IPS DF 6.9 (cell line): ENCODE results near the gene GFOD1.
"Not testable (repeated sequence)": the region's sequence is repeated elsewhere in the genome, so short reads cannot be mapped to it uniquely, and the experiment has no call there.

Experiments used
- DNase-seq: peaks from one replicate; pipeline ENCODE4 v3.0.0-alpha.2; 2013; ENCODE audit warnings: low read depth, low spot score
- H3K27ac ChIP-seq: one replicate; pipeline ENCODE4 v1.5.1; 2013; ENCODE audit warnings: low read length, control low read depth
- H3K27me3 ChIP-seq: 2 replicates; pipeline ENCODE4 v1.6.1; 2013; ENCODE audit warnings: mild to moderate bottlenecking, low read length; ENCODE audit not compliant: control insufficient read depth, insufficient read depth
- H3K36me3 ChIP-seq: 2 replicates; pipeline ENCODE4 v1.6.1; 2013; ENCODE audit warnings: low read length; ENCODE audit not compliant: control insufficient read depth, insufficient read depth
- H3K4me1 ChIP-seq: 2 replicates; pipeline ENCODE4 v1.6.1; 2013; ENCODE audit warnings: low read length; ENCODE audit not compliant: control insufficient read depth, insufficient read depth
- H3K4me3 ChIP-seq: 2 replicates; pipeline ENCODE4 v1.5.1; 2013; ENCODE audit warnings: mild to moderate bottlenecking, low read length
- H3K9me3 ChIP-seq: 2 replicates; pipeline ENCODE4 v1.6.1; 2013; ENCODE audit warnings: low read length, inconsistent platforms; ENCODE audit not compliant: control insufficient read depth, insufficient read depth
- WGBS: extraction: QIAGEN DNeasy Blood & Tissue Kit; methylation state at CpG from one replicate; pipeline ENCODE4 v1.1.7; 2013; ENCODE audit warnings: mixed read lengths, missing lambda C conversion rate; ENCODE audit not compliant: insufficient read length, insufficient coverage; 5-methylcytosine and 5-hydroxymethylcytosine counted together

Gene GFOD1

DNA sequence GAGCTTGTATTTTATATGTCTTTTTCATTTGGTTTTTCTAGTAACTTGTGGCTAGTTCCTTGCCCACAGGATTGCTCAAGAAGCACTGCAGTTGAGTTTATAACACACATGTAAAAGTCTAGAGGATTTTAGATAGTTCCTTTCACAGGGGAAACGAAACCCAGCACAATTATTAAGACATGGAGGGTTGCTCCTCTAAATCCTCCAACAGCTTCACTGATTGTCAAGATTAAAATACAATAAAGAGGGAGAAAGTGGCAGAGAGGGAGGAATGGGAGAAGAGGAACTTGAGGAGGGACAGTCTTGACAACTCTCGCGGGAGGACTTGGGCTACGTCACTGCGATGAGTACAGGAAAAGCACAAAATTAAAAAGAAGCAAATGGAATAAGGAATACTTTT, 149.4 kb downstream of the GFOD1 start:
- Histone ChIP-seq H3K27ac (no peak overlapping the region), H3K4me3 (no peak overlapping the region), H3K36me3 (no peaks in the 10 kb centered on the region), H3K9me3 (no peaks in the 10 kb centered on the region), H3K4me1 (no peaks in the 10 kb centered on the region; the same call in 1 of the 2 replicates), H3K27me3 (no peaks in the 10 kb centered on the region)
- no CpG with 5 or more reads among the region's 5 CpGs for WGBS
- DNase-seq: no peak

DNA sequence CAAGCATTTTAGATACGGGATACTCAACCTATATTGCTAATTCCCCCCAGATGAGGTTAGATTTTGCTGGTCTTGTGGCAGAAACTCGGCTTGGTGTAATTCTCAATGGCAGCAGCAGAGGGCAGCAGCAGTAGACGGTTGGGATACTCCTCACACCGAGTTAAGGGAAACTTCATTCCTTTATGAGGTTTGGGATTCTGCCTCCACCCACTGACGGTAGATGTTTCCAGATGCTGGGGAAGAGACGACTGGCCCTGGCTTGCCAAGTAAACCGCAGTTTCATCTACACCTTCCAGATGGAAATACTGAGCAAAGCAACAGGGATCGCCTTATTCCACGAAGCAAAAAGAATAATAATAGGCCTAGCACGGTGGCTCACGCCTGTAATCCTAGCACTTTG, 150.8 kb downstream of the GFOD1 start:
- WGBS: no CpG with 5 or more reads among the region's 11 CpGs
- H3K4me1 ChIP-seq: no peaks in the 10 kb centered on the region; the same call in 1 of the 2 replicates
- H3K9me3 ChIP-seq: no peaks in the 10 kb centered on the region
- H3K4me3 ChIP-seq: no peak overlapping the region
- no peaks in the 10 kb centered on the region for H3K27me3 ChIP-seq
- H3K27ac ChIP-seq: no peak overlapping the region
- peak; percentile 92 for DNase-seq
- H3K36me3 ChIP-seq: no peaks in the 10 kb centered on the region

DNA sequence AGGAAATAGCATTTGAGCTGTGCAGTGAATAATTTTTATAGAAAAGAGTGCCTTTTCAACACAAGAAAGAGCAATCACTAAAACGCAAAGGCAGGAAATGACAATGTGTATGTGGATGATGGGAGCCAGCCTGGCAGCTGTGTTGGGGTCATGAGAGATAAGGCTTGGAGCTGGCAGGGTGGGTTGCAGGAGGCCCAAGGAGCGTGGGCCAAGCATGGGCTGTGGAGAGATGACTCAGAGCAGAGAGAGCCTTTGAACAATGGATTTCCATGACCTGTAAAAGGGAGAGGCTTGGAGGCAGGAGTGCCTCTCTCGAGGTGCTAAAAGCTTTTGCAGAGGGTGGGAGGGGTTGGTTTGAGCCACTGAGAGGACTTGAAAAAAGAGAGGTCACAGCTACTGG, 152.4 kb downstream of the GFOD1 start:
- Histone ChIP-seq H3K4me1 (no peaks in the 10 kb centered on the region; the same call in 1 of the 2 replicates), H3K27ac (no peak overlapping the region), H3K27me3 (no peaks in the 10 kb centered on the region), H3K36me3 (no peaks in the 10 kb centered on the region), H3K9me3 (no peaks in the 10 kb centered on the region), H3K4me3 (no peak overlapping the region)
- DNase-seq: no peak
- WGBS: no CpG with 5 or more reads among the region's 3 CpGs

DNA sequence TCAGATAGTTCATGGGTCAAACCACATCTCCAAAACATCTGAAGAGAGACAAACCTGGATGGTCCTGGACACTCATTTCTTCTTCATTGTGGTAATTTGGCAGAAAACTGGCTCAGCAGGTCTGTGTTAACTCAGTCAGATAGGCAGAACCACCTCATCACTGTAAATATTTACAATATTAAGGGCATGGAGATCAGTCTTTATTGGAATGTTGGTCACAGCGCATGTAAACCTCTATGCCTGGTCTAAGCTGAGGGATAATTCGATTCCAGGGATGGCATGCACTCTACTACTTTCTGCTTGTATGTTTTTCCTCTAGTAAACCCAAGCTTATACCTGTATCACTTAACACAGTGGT, 155.1 kb downstream of the GFOD1 start:
- no peak for DNase-seq
- no peaks in the 10 kb centered on the region for H3K36me3 ChIP-seq
- no peaks in the 10 kb centered on the region for H3K27me3 ChIP-seq
- H3K9me3 ChIP-seq: no peaks in the 10 kb centered on the region
- no peak overlapping the region for H3K27ac ChIP-seq
- H3K4me3 ChIP-seq: no peak overlapping the region
- no CpG with 5 or more reads among the region's 2 CpGs for WGBS
- no peaks in the 10 kb centered on the region; the same call in 1 of the 2 replicates for H3K4me1 ChIP-seq

DNA sequence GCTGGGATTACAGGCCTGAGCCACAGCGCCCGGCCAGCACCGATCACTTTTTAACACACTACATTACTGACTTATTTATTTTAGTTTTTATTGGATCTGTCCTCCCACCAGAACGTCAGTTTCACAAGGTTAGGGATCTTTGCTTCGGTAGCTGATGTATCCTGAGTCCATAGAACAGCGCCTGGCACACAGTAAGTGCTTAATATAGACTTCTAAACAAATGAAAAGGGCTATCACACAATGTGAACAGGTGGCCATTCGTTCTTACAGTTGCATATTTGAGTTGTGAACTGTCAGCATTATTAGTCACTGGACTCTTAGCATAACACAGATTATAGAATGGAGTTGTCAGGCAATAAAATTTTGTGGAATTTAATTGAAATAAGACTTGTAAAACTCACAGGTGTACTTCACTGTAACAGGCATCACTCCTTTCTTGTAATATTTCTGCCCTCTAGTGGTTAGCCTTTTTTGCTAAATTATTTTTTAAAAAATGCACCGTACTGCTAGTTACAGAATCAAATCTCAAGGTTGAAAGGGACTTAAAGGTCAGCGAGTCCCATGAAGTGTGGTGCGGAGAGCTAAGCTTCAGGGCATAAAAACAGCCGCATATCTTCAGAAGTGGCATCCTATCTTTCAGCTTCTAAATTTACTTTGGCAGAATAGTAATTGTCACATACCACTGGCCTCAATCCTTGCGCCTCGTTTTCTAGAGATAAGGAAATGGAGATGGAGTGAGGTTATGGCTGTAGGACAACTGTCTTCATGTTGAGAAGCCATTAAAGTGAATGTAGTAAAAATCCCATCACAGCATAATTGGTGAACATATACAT, 155.7 kb downstream of the GFOD1 start:
- Histone ChIP-seq H3K27ac (no peak overlapping the region), H3K36me3 (no peaks in the 10 kb centered on the region), H3K27me3 (no peaks in the 10 kb centered on the region), H3K4me1 (no peaks in the 10 kb centered on the region; the same call in 1 of the 2 replicates), H3K4me3 (no peak overlapping the region), H3K9me3 (no peaks in the 10 kb centered on the region)
- DNase-seq: no peak
- WGBS: no CpG with 5 or more reads among the region's 13 CpGs

DNA sequence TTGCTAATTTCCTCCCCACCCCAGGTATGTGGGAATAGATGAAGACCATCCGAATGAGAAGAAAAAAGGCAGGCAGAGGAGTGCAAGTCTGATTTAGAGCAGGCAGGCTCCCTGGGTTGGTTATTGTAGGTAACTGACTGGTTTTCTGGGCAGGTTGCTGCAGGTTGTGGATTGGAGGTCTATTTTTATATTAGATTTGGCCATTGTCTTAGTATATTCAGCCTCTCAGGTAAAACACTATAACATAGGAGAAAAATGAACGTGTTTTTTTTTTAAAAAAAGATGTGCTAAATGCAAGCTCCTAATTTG, 158.6 kb downstream of the GFOD1 start:
- Histone ChIP-seq H3K4me3 (peak overlapping the region; percentile 72; the same call in 1 of the 2 replicates), H3K4me1 (no peaks in the 10 kb centered on the region), H3K27me3 (no peaks in the 10 kb centered on the region), H3K9me3 (no peaks in the 10 kb centered on the region), H3K27ac (no peak overlapping the region), H3K36me3 (no peaks in the 10 kb centered on the region; the same call in 1 of the 2 replicates)
- WGBS: no CpG with 5 or more reads among the region's 2 CpGs
- DNase-seq: no peak

DNA sequence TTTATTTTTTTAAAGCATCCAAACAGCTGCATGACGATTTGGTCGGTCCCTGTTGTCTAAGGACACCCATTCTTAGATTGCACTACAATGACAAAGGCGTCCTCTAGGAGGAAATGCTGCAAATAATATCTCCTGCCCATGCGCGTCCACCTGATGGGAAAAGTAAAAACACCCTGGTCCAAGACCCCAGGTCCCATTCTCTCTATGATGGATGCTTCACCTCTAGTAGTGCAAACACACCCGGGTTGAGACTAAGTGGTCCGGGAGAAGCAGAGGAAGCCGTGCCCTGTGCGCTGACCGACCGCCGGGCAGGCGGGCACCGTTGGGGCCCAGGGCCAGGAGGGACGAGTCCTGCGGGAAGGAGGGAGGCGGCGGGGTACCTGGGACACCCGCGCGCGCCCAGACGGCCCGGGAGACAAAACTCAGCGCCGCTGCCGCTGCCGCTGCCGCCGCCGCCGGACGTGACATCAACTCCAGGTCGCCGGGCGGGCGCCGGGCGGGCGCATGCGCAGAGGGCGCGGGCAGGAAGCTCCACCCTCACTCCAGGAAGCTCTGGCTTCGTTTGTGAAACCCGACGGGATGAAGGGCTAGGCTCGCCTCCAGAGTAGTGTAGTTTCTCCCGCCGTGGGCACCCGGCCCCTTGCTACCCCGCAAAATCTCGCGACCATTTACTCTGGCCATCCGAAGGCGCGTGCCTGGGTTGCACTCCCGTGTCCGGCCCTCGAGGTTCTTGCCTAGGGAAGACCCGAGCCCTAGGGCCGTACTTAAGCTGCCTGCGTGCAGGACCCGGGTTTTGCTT, 159.1 kb downstream of the GFOD1 start, which contains the start of gene TBC1D7:
Gene TBC1D7 (minus strand): TSS at position 462 of the 799 bp plus-strand sequence. CDS start 1,639 bp downstream, outside the sequence.
- no peaks in the 10 kb centered on the region for H3K9me3 ChIP-seq
- no peaks in the 10 kb centered on the region for H3K4me1 ChIP-seq
- H3K4me3 ChIP-seq: peak within 1 kb of the TSS; percentile 72
- no CpG with 5 or more reads among the region's 63 CpGs for WGBS
- H3K27ac ChIP-seq: no peak within 1 kb of the TSS
- peak; percentile 60 for DNase-seq
- H3K36me3 ChIP-seq: no peaks in the 10 kb centered on the region; the same call in 1 of the 2 replicates
- no peaks in the 10 kb centered on the region for H3K27me3 ChIP-seq

DNA sequence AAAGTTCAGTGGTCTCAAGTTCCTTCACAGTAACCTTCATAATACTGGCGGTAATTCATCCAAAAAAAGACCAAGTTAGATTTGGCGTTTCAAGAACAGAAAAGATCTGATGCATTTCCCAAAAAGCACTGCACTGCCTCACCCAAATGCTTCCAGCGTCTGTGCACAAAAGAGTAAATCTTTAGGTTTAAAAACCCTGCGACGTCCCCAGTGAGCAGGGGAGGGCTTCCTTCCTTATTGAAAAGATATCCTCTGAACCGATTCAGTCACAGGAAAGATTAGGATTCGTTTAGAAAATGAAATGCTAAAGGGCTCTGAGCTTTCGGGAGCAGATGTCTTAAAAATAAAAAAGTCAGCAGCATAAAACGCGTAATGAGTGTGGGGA, 159.7 kb downstream of the GFOD1 start:
- H3K27ac ChIP-seq: no peak overlapping the region

DNA sequence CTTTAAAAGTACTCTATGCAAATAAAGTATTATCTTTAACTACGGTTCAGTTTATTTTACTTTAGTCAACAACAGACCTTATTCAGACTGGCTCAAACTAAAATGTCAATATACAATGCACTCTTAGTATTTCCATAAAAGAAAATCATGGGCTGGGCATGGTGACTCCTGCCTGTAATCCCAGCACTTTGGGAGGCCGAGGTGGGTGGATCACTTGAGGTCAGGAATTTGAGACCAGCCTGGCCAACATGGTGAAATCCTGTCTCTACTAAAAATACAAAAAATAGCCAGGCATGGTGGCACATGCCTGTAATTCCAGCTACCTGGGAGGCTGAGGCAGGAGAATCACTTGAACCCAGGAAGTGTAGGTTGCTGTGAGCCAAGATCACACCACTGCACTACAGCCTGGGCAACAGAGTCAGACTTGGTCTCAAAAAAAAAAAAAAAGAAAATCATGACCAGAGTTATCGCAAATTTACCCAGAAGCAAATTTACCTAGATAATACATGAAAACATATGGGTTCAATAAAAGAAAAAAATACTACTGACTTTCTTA, 161.3 kb downstream of the GFOD1 start:
- H3K36me3 ChIP-seq, H3K4me3 ChIP-seq: not testable (repeated sequence)

More for the DNA sequence above, 159.7 kb downstream of the GFOD1 start:
- WGBS: no CpG with 5 or more reads among the region's 10 CpGs
- Histone ChIP-seq H3K27me3 (no peaks in the 10 kb centered on the region), H3K4me3 (peak overlapping the region; percentile 72; the same call in 1 of the 2 replicates), H3K9me3 (no peaks in the 10 kb centered on the region), H3K36me3 (no peaks in the 10 kb centered on the region; the same call in 1 of the 2 replicates), H3K4me1 (no peaks in the 10 kb centered on the region)
- no peak for DNase-seq

DNA sequence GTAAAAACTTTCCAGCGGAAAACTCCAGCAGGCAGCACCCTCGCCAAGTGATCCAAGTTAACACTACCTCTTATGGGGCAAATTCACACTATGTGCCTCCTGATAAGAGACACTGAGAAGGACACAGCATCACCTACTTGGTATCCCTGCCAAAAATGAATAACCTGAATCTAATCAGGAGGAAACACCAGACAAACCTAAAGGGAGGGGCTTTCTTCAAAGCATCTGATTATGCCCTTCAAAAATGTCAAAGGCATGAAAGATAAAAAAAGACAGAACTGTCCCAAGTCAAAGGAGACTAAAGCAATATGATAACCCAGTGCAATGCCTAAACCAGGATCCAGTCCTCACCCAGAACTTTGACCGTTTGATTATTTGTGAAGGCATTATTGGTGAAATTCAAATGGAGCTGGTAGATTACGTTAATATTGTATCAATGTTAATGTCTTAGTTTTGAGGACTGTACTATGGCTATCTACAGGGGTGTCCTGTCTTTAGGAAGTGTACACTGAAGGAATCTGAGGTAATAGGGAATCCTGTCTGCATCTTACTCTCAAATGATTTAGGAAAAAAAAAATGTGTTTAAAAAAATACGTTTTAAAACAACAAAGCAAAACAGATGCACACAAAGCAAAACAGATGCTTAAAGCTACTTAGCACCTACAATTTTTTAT, 167.4 kb downstream of the GFOD1 start:
- DNase-seq: no peak
- Histone ChIP-seq H3K27ac (no peak overlapping the region), H3K27me3 (no peaks in the 10 kb centered on the region), H3K4me3 (no peak overlapping the region), H3K36me3 (peaks cover 24% of the 10 kb centered on the region; the same call in 1 of the 2 replicates), H3K9me3 (no peaks in the 10 kb centered on the region), H3K4me1 (no peaks in the 10 kb centered on the region)
- WGBS: no CpG with 5 or more reads among the region's 5 CpGs

More for the DNA sequence above, 161.3 kb downstream of the GFOD1 start:
- WGBS: no CpG with 5 or more reads among the region's 3 CpGs
- H3K9me3 ChIP-seq, H3K27me3 ChIP-seq, H3K27ac ChIP-seq, H3K4me1 ChIP-seq, DNase-seq: not testable (repeated sequence)
